DOHH2 (cell line): Measurements from ENCODE around the gene NRGN.

ENCODE experiments used
- H3F3A ChIP-seq: fragments of 200-600 bp; sonication (generic), shearing (Covaris generic); 2 replicates; pipeline ENCODE4 v1.6.0; 2016; ENCODE audit warnings: antibody characterized with exemption, mild to moderate bottlenecking; ENCODE audit not compliant: control insufficient read depth, insufficient read depth
- H3K27ac ChIP-seq: fragments of 200-600 bp; sonication (generic); 2 replicates; pipeline ENCODE4 v1.5.1; 2014; ENCODE audit warnings: low read depth, mild to moderate bottlenecking, low read length, moderate library complexity
- H3K27me3 ChIP-seq: fragments of 200-600 bp; sonication (generic); 2 replicates; pipeline ENCODE4 v1.6.1; 2014; ENCODE audit warnings: mild to moderate bottlenecking, low read length, mixed read lengths; ENCODE audit not compliant: control insufficient read depth
- H3K36me3 ChIP-seq: fragments of 200-600 bp; sonication (generic); 2 replicates; pipeline ENCODE4 v1.6.1; 2014; ENCODE audit warnings: mild to moderate bottlenecking, low read length, moderate library complexity, mixed read lengths; ENCODE audit not compliant: control insufficient read depth
- H3K4me1 ChIP-seq: fragments of 200-600 bp; sonication (generic); 2 replicates; pipeline ENCODE4 v1.6.1; 2014; ENCODE audit warnings: mild to moderate bottlenecking, low read length, mixed read lengths; ENCODE audit not compliant: control insufficient read depth
- H3K4me2 ChIP-seq: fragments of 200-600 bp; sonication (generic); 2 replicates; pipeline ENCODE4 v1.6.0; 2014; ENCODE audit warnings: mild to moderate bottlenecking, low read length, moderate library complexity
- H3K4me3 ChIP-seq: fragments of 200-600 bp; sonication (generic); 2 replicates; pipeline ENCODE4 v1.5.1; 2014; ENCODE audit warnings: mild to moderate bottlenecking, low read length, mixed read lengths
- H3K79me2 ChIP-seq: fragments of 200-600 bp; sonication (generic); 2 replicates; pipeline ENCODE4 v1.6.1; 2014; ENCODE audit warnings: mild to moderate bottlenecking, low read length, mixed read lengths; ENCODE audit not compliant: control insufficient read depth
- H3K9me2 ChIP-seq: fragments of 200-600 bp; sonication (generic); replicated peaks from 2 replicates; pipeline ENCODE4 v1.6.1; 2014; ENCODE audit warnings: mild to moderate bottlenecking, low read length, mixed read lengths; ENCODE audit not compliant: control insufficient read depth
- H3K9me3 ChIP-seq: fragments of 200-600 bp; sonication (generic); 2 replicates; pipeline ENCODE4 v1.6.1; 2014; ENCODE audit warnings: antibody characterized with exemption, low read length, mixed read lengths; ENCODE audit not compliant: control insufficient read depth, insufficient read depth
- H4K20me1 ChIP-seq: fragments of 200-600 bp; sonication (generic); 2 replicates; pipeline ENCODE4 v1.6.0; 2014; ENCODE audit warnings: low read depth, mild to moderate bottlenecking, antibody characterized with exemption, low read length, moderate library complexity; ENCODE audit not compliant: control insufficient read depth, insufficient read depth
- EZH2phosphoT487 ChIP-seq: fragments of 200-600 bp; sonication (generic); IDR thresholded peaks from 2 replicates; pipeline ENCODE4 v1.6.1; 2017; ENCODE audit warnings: borderline replicate concordance, mild to moderate bottlenecking, antibody characterized with exemption, low read length, moderate library complexity, mixed read lengths
- TF ChIP-seq, protein P1 (sequence below): fragments of 200-600 bp; sonication (generic); IDR thresholded peaks from one replicate; pipeline ENCODE4 v1.5.1; 2014; ENCODE audit warnings: antibody characterized with exemption, mild to moderate bottlenecking, low read depth, low read length; ENCODE audit not compliant: poor library complexity, severe bottlenecking

Gene NRGN

DNA sequence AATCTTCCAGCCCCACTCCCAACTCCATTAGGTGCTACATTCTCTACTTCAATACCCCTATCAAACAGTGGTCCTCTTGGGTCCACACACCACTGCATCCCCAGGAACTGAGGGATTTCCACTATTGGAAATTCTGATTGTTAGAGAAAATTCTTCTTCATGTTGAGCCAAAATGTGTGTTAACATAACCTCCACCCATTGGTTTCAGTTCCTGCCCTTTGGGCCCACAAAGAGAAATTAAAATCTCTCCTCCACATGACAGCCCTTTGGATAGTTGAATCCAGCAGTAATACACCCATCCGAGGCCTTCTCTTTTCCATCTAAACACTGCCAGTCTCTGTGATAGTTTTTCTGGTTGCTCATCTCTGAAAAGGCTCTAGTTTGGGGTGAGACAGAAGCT is 10.2 kb downstream of the NRGN start:
- TF ChIP-seq EZH2phosphoT487: no peak
- TF ChIP-seq, protein P1, sequence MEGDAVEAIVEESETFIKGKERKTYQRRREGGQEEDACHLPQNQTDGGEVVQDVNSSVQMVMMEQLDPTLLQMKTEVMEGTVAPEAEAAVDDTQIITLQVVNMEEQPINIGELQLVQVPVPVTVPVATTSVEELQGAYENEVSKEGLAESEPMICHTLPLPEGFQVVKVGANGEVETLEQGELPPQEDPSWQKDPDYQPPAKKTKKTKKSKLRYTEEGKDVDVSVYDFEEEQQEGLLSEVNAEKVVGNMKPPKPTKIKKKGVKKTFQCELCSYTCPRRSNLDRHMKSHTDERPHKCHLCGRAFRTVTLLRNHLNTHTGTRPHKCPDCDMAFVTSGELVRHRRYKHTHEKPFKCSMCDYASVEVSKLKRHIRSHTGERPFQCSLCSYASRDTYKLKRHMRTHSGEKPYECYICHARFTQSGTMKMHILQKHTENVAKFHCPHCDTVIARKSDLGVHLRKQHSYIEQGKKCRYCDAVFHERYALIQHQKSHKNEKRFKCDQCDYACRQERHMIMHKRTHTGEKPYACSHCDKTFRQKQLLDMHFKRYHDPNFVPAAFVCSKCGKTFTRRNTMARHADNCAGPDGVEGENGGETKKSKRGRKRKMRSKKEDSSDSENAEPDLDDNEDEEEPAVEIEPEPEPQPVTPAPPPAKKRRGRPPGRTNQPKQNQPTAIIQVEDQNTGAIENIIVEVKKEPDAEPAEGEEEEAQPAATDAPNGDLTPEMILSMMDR: no peak
- Histone ChIP-seq H3K36me3 (no peaks in the 10 kb centered on the region), H3K9me2 (no peaks in the 10 kb centered on the region), H3K79me2 (no peaks in the 10 kb centered on the region), H3K27ac (no peak overlapping the region), H3K27me3 (peaks cover 3% of the 10 kb centered on the region; the same call in 1 of the 2 replicates), H3F3A (peaks cover 4% of the 10 kb centered on the region; the same call in 1 of the 2 replicates), H3K4me2 (no peak overlapping the region), H4K20me1 (no peaks in the 10 kb centered on the region), H3K4me3 (no peak overlapping the region), H3K4me1 (peaks cover 35% of the 10 kb centered on the region), H3K9me3 (no peaks in the 10 kb centered on the region)

DNA sequence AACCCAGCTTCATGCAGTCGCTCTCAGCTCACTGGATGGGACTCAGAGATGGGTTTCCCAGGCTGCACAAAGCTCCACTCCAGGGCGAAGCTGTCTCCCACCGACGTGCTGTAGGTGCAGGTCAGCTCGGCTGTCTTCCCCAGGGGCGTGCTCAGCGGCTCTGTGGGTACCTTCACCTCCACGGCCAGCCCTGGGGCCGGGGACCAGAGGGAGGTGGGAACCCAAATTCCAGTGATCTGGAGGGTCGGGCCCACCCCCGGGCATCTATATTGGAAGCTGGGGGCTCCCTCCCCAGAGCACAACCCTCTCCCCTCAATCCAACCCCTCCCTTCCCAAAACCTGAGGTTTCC is 11.6 kb downstream of the NRGN start:
- Histone ChIP-seq H3K4me1 (peaks cover 27% of the 10 kb centered on the region), H3K36me3 (no peaks in the 10 kb centered on the region), H3K27me3 (peaks cover 7% of the 10 kb centered on the region; the same call in 1 of the 2 replicates), H3K9me3 (no peaks in the 10 kb centered on the region), H3K9me2 (no peaks in the 10 kb centered on the region), H3K4me3 (no peak overlapping the region), H3F3A (peaks cover 4% of the 10 kb centered on the region), H3K27ac (no peak overlapping the region), H4K20me1 (no peaks in the 10 kb centered on the region), H3K4me2 (no peak overlapping the region), H3K79me2 (no peaks in the 10 kb centered on the region)
- TF ChIP-seq, protein P1: no peak
- TF ChIP-seq EZH2phosphoT487: no peak

DNA sequence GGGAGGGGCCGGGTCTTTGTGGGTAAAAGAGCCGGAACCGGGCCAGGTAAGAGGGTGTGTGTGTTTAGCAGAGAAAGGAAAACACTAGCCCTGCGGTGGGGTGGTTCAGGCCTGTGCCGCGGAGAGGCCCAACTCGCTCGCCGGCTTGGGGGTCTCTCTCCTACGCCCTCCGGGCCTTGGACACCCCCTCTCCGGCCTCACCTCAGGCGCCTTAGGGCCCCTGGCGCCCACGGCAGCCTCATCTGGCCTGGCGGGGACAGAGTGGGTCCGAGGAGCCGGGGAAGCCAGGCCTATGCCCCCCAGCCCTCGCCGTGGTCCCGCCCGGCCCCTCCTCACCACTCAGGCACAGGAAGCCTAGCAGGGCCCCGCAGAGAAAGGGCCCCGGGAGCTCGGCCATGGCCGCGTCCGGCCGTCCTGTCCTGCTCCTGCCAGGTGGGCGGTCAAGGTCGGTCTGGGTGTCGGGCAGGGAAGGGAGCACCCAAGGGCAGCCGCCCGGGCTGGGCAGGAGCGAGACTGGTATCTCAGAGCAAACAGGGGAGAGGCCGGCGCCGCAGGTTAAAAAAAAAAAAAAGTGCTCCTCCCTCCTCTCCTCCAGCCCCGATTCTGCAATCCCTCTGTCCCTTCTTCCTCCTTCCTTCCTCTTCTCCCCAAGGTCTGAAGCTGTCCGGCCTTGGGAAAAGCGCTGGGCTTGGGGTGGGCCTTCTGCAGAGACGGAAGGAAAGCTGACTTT is 12.2 kb downstream of the NRGN start, which contains the start of gene VSIG2:
TSS of gene VSIG2 (minus strand) at position 515 of the 730 bp plus-strand sequence. CDS start at position 397, 118 bp downstream.
- no peak within 1 kb of the TSS for H3K27ac ChIP-seq

More for the DNA sequence above, 12.2 kb downstream of the NRGN start, which contains the start of gene VSIG2:
- Histone ChIP-seq H3K4me2 (peak within 1 kb of the TSS; percentile 6), H3K9me3 (no peaks in the 10 kb centered on the region), H3K79me2 (no peaks in the 10 kb centered on the region), H3K27me3 (peaks cover 7% of the 10 kb centered on the region; the same call in 1 of the 2 replicates), H4K20me1 (no peaks in the 10 kb centered on the region), H3K36me3 (no peaks in the 10 kb centered on the region), H3K9me2 (no peaks in the 10 kb centered on the region), H3K4me3 (no peak within 1 kb of the TSS), H3F3A (peaks cover 4% of the 10 kb centered on the region), H3K4me1 (peaks cover 24% of the 10 kb centered on the region)
- TF ChIP-seq, protein P1: no peak
- no peak for TF ChIP-seq EZH2phosphoT487
